ENCODE results near the gene CCT6B.
"Not testable (repeated sequence)": the region's sequence is repeated elsewhere in the genome, so short reads cannot be mapped to it uniquely, and the experiment has no call there.

Gene CCT6B, protein sequence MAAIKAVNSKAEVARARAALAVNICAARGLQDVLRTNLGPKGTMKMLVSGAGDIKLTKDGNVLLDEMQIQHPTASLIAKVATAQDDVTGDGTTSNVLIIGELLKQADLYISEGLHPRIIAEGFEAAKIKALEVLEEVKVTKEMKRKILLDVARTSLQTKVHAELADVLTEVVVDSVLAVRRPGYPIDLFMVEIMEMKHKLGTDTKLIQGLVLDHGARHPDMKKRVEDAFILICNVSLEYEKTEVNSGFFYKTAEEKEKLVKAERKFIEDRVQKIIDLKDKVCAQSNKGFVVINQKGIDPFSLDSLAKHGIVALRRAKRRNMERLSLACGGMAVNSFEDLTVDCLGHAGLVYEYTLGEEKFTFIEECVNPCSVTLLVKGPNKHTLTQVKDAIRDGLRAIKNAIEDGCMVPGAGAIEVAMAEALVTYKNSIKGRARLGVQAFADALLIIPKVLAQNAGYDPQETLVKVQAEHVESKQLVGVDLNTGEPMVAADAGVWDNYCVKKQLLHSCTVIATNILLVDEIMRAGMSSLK

DNA sequence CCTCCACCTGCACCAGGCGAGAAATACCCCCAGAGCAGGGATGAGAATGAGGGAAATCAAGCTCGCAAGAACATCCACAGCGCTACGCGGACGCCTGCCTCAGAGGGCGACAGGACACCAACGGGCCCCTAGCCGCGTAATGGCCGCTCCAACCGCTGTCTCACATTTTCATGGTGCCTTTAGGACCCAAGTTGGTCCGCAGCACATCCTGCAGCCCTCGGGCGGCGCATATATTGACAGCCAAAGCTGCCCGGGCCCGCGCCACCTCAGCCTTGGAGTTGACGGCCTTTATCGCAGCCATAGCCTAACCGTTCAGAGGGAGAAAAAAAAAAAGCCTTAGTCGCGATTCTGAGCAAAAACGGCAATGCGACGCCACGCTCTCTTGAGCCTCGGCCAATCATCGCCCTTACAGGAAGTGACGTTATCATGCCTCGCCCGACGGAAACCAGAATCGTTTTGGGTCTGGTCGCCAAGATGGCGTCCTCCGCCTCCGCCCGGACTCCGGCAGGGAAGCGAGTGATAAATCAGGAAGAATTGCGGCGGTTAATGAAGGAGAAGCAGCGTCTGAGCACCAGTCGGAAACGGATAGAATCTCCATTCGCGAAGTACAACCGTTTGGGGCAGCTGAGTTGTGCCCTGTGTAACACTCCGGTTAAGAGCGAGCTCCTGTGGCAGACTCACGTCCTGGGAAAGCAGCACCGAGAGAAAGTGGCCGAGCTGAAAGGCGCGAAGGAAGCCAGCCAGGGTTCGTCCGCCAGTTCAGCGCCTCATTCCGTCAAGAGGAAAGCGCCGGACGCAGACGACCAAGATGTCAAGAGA, at the start of gene CCT6B, which contains the start of gene ZNF830:
Gene CCT6B (minus strand): TSS at position 368 of the 819 bp plus-strand sequence. CDS start 67 bp downstream, at position 301.
Gene ZNF830 (plus strand): TSS at position 448 of the 819 bp plus-strand sequence. CDS start 27 bp downstream, at position 475.
- FAIRE-seq (peak; percentile 72), DNase-seq (ENCODE audit: low spot score) (peak; percentile 76)

GRCh38 chr17:35010093-35010492, 48.8 kb upstream of the CCT6B start:
- FAIRE-seq (no peak), DNase-seq (ENCODE audit: low spot score) (no peak)

GRCh38 chr17:35006961-35007360, 45.7 kb upstream of the CCT6B start:
- FAIRE-seq (no peak), DNase-seq (ENCODE audit: low spot score) (no peak)

- FAIRE-seq = no peak
- no peak for DNase-seq (ENCODE audit: low spot score)
These were observed 45.1 kb upstream of the CCT6B start for GRCh38 chr17:35006345-35006744.

- FAIRE-seq = no peak
These were observed 42.5 kb upstream of the CCT6B start for GRCh38 chr17:35003778-35004177.

DNA sequence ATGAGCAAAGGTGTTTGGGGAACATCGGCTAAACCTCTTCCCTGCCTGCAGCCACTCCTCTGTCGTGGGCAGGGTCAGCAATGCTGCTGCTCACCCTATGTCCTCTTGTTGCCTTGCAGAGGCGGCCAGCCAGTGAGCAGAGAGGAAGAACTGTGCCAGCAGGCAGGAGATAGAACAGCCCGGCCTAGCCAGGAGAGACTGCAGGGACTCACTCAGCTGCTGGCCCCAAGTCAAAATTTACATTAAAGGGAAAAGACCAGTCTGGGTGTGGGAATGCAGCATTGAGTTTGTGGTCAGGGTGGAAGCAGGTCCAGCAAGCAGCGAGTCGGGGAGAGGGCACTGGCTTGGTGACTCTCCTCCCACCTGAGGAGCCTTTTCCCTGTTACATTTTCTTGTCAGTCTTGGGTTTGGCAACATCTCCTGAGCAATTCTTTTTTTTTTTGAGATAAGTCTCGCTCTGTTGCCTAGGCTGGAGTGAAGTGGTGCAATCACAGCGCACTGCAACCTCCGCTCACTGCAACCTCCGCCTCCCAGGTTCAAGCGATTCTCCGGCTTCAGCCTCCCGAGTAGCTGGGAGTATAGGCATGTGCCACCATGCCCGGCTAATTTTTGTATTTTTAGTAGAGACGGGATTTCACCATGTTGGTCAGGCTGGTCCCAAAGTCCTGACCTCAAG, 41.8 kb upstream of the CCT6B start:
- no peak for FAIRE-seq

More at GRCh38 chr17:35003778-35004177, 42.5 kb upstream of the CCT6B start:
- no peak for DNase-seq (ENCODE audit: low spot score)

DNA sequence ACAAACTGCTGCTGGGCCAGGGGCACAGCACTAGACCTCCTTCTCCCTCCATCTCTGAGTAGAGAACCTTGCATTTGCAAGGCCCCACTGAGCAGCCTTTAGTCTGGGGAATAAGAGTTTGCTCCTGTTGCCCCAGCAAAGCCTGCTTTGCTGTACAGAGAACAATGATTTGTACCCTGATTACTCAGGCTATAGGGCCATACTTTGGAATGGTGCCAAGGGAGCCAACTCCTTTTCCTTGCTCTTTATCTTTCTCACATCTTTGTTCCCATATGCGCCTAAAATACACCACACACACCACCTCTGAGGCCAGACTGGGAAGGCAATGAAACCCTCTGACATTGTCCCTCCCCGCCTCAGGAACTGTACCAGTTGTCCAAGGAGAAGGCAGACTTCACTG, 40.3 kb upstream of the CCT6B start:
- no peak for FAIRE-seq

More for the DNA sequence above, 41.8 kb upstream of the CCT6B start:
- no peak for DNase-seq (ENCODE audit: low spot score)

DNA sequence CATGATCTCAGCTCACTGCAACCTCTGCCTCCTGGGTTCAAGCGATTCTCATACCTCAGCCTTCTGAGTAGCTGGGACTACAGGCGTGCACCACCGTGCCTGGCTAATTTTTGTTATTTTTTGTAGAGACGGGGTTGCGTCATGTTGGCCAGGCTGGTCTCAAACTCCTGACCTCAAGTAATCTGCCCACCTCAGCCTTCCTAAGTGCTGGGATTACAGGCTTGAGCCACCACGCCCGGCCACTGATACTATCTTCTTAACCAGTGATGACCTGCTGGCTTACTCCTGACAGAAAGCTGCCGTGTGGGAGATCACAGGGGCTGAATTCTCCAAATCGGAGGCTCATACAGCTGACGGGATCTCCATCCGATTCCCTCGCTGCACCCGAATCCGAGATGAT, 39.7 kb upstream of the CCT6B start:
- FAIRE-seq; DNase-seq (ENCODE audit: low spot score): not testable (repeated sequence)

More for the DNA sequence above, 40.3 kb upstream of the CCT6B start:
- DNase-seq (ENCODE audit: low spot score) = no peak

DNA sequence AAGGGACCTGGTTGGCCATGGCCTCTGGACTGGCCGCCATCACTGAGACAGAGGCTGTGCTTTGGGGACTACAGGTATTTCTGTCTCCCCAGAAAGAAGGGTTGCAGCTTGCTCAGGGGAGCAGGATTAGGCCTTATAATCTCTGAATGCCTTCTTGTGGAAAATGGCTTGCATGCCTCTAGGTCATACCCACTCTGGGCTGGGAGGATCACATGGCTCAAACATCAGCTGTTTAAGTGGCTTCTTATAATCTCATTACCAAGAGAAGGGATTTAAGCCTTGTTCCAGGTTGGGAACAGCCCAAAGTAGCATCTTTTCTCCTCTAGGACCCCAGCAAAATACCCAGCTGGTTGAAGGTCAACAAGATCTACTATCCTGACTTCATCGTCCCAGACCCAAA, 38.2 kb upstream of the CCT6B start:
- no peak for DNase-seq (ENCODE audit: low spot score)
- FAIRE-seq = no peak

DNA sequence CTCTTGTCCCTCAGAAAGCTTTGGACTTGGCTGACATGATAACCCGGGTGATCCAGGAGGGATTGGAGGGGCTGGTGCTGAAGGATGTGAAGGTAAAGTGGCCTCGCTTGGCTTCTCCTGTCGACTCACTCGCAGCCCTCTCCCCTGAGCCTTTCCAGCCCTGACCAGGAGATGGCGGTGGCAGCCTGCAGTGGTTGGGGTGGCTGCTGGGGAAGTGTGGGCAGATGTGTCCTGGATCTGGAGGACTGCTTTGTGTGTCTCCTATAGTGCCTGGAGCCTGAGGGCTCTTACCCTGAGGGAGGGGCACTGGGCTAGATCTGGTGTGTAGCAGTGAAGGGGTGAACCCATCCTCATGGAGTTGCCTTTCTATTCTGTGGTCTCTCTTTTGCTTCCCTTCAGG, 36.9 kb upstream of the CCT6B start:
- FAIRE-seq = no peak
- DNase-seq (ENCODE audit: low spot score) = peak; percentile 51

- no peak for DNase-seq (ENCODE audit: low spot score)
- no peak for FAIRE-seq
These were observed 36.1 kb upstream of the CCT6B start for GRCh38 chr17:34997355-34997862.

DNA sequence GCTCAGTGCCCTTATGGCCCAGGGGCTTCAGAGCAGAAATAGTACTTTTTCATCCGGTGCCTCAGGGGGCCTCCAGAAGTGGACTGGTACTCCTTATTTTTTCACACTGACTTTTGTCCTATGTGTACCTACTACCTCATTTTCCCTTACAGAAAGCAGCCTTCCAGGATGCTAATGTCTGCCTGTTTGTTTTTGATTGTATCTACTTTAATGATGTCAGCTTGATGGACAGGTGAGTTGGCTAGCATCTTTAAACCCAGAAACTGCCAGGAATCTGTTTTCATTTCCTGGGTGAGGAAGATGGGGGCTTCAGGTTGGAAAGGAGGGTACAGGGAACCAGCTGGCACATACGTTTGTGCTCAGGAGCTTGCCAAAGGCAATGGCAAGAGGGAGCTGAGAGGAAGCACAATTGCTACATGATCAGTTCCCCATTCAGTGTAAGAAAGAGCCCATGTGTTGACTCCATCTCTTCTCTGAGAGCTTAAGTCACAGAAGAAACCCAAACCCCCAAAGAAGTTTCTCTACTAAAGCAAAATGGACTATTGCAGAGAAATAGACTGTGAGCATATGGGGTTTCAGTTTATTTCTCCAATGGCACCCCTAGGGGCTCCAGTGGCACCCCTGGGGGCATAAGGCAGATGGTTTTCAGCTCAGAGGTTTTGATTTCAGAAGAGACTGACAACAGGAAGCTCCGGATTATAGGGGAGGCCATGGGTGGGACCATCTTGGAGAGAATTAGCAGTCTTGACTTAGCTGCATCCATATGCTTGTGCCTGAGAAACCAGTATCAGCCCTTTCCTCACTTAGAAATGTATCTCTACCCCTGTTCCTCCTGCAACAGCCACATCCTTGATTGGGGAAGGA, 35.4 kb upstream of the CCT6B start:
- FAIRE-seq = no peak
- DNase-seq (ENCODE audit: low spot score) = no peak

DNA sequence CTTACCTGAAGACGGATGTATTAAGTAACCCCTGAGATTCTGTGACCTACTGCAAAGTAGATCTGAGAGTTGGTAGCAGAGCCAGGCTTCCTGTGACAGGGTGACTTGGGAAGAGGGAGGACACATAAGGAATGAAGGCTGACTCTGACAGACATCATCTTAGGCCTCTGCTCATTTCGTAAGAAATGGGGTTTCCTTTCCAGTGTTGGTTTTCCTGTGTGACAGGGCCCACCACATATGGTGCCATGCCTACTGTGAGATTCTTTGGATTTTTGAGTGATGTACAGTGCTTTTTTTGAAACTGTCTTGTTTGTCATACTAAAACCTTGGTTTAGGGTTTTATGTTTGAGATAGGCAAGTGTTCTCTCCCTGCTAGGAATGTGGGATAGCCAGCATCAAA, 31.8 kb upstream of the CCT6B start:
- FAIRE-seq (no peak), DNase-seq (ENCODE audit: low spot score) (no peak)

- FAIRE-seq (no peak), DNase-seq (ENCODE audit: low spot score) (no peak)
These were observed 30.3 kb upstream of the CCT6B start for GRCh38 chr17:34991606-34992005.

GRCh38 chr17:34990921-34991365, 29.7 kb upstream of the CCT6B start:
- DNase-seq (ENCODE audit: low spot score) (no peak), FAIRE-seq (no peak)

GRCh38 chr17:34989473-34989872, 28.2 kb upstream of the CCT6B start:
- DNase-seq (ENCODE audit: low spot score) (no peak), FAIRE-seq (no peak)

GRCh38 chr17:34988644-34989043, 27.4 kb upstream of the CCT6B start:
- FAIRE-seq (no peak), DNase-seq (ENCODE audit: low spot score) (no peak)

DNA sequence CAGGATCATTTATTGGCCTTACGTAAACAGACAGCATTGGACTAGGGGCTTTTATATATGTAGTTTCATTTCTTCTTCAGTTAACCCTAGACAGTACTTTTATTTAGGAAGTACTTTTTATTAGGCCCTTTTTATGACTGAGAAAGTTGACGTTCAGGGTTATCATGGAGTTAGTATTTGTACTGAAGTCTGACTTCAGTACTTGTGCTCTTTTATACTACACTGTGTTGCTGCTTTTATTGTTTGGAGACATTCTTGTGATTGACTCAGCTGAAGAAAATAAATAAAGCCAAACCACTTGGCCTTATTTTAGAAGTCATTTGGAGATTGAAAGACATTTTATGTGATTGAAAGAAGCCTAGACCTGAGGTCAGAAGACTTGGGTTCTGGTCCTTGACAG, 26.0 kb upstream of the CCT6B start:
- FAIRE-seq = no peak

DNA sequence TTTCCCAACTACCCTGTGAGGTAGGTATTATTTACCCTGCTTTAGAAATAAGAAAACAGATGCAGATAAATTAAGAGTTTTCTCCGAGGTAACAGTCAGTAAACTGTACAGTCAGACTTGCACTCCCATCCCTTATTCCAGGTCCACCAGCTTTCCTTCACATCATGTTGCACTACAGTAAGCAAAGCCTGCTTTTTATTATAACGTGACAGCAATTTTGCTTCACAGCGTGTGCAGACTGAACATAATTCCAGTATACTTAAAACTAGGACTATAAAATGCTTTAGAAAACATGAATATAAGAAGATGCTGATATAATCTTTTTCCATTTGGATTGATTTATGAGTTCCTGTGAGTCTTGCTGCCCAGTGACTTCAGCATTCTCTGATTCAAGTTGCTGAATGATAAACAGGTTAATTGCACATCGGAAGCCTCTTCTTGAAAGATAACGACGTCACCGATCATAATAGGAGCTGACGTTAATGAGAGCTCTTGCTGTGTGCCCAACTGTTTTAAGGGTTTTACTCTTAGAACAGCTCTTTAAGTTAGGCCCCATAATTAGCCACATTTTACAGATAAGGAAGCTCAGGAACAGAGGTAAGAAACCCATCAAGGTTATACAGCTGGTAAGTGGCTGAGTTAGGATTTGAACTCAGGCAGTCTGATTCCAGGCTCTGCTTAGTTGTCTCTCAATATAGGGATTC, 20.4 kb upstream of the CCT6B start:
- FAIRE-seq (no peak), DNase-seq (ENCODE audit: low spot score) (no peak)

More for the DNA sequence above, 26.0 kb upstream of the CCT6B start:
- DNase-seq (ENCODE audit: low spot score) = no peak

All from RCC 7860 (cell line).